Measurements from ENCODE around the gene RIPPLY3. TPM values are rescaled to one million over a fixed set of nuclear protein-coding genes. Genes with fewer than 3 reads are reported as not detected.

Gene RIPPLY3
- total and polyA plus RNA-seq, 2 experiments from 2014 or later = 2.5 to 2.8 TPM

DNA sequence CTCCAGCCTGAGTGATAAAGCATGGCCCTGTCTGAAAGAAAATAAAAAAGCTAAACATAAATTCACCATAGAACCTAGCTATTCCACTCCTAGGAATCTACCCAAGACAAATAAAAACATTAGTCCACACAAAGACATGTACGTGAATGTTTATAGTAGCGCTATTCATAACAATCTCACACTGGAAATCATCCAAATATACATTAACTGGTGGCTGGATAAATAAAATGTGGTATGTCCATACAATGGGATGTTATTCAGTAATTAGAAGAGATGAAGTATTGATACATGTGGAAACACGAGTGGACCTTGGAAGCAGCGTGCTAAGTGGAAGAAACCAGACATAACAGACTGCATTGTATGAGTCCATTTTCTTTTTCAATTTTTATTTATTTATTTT is 29.7 kb downstream of the RIPPLY3 start:
- no peaks in the 10 kb centered on the region for H3K36me3 ChIP-seq (ENCODE audit: insufficient read depth)
- DNase-seq (ENCODE audit: low spot score) = no peak
- no peaks in the 10 kb centered on the region for H3K79me2 ChIP-seq (replicated peaks; ENCODE audit: insufficient read depth)
- no peak overlapping the region for H3K27ac ChIP-seq (ENCODE audit: low read depth)
- H3K27me3 ChIP-seq (ENCODE audit: insufficient read depth) = peaks cover 49% of the 10 kb centered on the region
- H3K9me3 Mint-ChIP-seq = no peaks in the 10 kb centered on the region
- H3K4me1 ChIP-seq (ENCODE audit: insufficient read depth) = peaks cover 4% of the 10 kb centered on the region; the same call in 1 of the 2 replicates
- H3K36me3 Mint-ChIP-seq (ENCODE audit: low read depth) = no peaks in the 10 kb centered on the region
- no peaks in the 10 kb centered on the region for H4K20me1 ChIP-seq (replicated peaks; ENCODE audit: insufficient read depth)
- no peak overlapping the region for H3K27ac Mint-ChIP-seq
- H3K4me3 ChIP-seq = no peak overlapping the region
- no peaks in the 10 kb centered on the region for H3K9me2 ChIP-seq (ENCODE audit: insufficient read depth)
- H3K27me3 Mint-ChIP-seq (ENCODE audit: insufficient read depth, low read depth, poor library complexity) = peaks cover 20% of the 10 kb centered on the region
- no peak for TF ChIP-seq EZH2phosphoT487 (IDR thresholded peaks at IDR 0.05; ENCODE audit: unreplicated experiment)
- TF ChIP-seq, protein P1, sequence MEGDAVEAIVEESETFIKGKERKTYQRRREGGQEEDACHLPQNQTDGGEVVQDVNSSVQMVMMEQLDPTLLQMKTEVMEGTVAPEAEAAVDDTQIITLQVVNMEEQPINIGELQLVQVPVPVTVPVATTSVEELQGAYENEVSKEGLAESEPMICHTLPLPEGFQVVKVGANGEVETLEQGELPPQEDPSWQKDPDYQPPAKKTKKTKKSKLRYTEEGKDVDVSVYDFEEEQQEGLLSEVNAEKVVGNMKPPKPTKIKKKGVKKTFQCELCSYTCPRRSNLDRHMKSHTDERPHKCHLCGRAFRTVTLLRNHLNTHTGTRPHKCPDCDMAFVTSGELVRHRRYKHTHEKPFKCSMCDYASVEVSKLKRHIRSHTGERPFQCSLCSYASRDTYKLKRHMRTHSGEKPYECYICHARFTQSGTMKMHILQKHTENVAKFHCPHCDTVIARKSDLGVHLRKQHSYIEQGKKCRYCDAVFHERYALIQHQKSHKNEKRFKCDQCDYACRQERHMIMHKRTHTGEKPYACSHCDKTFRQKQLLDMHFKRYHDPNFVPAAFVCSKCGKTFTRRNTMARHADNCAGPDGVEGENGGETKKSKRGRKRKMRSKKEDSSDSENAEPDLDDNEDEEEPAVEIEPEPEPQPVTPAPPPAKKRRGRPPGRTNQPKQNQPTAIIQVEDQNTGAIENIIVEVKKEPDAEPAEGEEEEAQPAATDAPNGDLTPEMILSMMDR (conservative IDR thresholded peaks at IDR 0.05; ENCODE audit: low read depth in 2 of 2) = no peak
- TF ChIP-seq, protein P2, sequence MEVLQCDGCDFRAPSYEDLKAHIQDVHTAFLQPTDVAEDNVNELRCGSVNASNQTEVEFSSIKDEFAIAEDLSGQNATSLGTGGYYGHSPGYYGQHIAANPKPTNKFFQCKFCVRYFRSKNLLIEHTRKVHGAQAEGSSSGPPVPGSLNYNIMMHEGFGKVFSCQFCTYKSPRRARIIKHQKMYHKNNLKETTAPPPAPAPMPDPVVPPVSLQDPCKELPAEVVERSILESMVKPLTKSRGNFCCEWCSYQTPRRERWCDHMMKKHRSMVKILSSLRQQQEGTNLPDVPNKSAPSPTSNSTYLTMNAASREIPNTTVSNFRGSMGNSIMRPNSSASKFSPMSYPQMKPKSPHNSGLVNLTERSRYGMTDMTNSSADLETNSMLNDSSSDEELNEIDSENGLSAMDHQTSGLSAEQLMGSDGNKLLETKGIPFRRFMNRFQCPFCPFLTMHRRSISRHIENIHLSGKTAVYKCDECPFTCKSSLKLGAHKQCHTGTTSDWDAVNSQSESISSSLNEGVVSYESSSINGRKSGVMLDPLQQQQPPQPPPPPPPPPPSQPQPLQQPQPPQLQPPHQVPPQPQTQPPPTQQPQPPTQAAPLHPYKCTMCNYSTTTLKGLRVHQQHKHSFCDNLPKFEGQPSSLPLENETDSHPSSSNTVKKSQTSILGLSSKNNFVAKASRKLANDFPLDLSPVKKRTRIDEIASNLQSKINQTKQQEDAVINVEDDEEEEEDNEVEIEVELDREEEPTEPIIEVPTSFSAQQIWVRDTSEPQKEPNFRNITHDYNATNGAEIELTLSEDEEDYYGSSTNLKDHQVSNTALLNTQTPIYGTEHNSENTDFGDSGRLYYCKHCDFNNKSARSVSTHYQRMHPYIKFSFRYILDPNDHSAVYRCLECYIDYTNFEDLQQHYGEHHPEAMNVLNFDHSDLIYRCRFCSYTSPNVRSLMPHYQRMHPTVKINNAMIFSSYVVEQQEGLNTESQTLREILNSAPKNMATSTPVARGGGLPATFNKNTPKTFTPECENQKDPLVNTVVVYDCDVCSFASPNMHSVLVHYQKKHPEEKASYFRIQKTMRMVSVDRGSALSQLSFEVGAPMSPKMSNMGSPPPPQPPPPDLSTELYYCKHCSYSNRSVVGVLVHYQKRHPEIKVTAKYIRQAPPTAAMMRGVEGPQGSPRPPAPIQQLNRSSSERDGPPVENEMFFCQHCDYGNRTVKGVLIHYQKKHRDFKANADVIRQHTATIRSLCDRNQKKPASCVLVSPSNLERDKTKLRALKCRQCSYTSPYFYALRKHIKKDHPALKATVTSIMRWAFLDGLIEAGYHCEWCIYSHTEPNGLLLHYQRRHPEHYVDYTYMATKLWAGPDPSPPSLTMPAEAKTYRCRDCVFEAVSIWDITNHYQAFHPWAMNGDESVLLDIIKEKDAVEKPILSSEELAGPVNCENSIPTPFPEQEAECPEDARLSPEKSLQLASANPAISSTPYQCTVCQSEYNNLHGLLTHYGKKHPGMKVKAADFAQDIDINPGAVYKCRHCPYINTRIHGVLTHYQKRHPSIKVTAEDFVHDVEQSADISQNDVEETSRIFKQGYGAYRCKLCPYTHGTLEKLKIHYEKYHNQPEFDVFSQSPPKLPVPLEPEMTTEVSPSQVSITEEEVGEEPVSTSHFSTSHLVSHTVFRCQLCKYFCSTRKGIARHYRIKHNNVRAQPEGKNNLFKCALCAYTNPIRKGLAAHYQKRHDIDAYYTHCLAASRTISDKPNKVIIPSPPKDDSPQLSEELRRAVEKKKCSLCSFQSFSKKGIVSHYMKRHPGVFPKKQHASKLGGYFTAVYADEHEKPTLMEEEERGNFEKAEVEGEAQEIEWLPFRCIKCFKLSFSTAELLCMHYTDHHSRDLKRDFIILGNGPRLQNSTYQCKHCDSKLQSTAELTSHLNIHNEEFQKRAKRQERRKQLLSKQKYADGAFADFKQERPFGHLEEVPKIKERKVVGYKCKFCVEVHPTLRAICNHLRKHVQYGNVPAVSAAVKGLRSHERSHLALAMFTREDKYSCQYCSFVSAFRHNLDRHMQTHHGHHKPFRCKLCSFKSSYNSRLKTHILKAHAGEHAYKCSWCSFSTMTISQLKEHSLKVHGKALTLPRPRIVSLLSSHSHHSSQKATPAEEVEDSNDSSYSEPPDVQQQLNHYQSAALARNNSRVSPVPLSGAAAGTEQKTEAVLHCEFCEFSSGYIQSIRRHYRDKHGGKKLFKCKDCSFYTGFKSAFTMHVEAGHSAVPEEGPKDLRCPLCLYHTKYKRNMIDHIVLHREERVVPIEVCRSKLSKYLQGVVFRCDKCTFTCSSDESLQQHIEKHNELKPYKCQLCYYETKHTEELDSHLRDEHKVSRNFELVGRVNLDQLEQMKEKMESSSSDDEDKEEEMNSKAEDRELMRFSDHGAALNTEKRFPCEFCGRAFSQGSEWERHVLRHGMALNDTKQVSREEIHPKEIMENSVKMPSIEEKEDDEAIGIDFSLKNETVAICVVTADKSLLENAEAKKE (CRISPR knock-in tag; IDR thresholded peaks at IDR 0.05) = no peak
- no peak for TF ChIP-seq ZNF114 (CRISPR knock-in tag; IDR thresholded peaks at IDR 0.05)
- TF ChIP-seq, protein P3, sequence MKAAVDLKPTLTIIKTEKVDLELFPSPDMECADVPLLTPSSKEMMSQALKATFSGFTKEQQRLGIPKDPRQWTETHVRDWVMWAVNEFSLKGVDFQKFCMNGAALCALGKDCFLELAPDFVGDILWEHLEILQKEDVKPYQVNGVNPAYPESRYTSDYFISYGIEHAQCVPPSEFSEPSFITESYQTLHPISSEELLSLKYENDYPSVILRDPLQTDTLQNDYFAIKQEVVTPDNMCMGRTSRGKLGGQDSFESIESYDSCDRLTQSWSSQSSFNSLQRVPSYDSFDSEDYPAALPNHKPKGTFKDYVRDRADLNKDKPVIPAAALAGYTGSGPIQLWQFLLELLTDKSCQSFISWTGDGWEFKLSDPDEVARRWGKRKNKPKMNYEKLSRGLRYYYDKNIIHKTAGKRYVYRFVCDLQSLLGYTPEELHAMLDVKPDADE (IDR thresholded peaks at IDR 0.05) = no peak
- TF ChIP-seq NANOG (IDR thresholded peaks at IDR 0.05; ENCODE audit: borderline replicate concordance) = no peak
- TF ChIP-seq, protein P4, sequence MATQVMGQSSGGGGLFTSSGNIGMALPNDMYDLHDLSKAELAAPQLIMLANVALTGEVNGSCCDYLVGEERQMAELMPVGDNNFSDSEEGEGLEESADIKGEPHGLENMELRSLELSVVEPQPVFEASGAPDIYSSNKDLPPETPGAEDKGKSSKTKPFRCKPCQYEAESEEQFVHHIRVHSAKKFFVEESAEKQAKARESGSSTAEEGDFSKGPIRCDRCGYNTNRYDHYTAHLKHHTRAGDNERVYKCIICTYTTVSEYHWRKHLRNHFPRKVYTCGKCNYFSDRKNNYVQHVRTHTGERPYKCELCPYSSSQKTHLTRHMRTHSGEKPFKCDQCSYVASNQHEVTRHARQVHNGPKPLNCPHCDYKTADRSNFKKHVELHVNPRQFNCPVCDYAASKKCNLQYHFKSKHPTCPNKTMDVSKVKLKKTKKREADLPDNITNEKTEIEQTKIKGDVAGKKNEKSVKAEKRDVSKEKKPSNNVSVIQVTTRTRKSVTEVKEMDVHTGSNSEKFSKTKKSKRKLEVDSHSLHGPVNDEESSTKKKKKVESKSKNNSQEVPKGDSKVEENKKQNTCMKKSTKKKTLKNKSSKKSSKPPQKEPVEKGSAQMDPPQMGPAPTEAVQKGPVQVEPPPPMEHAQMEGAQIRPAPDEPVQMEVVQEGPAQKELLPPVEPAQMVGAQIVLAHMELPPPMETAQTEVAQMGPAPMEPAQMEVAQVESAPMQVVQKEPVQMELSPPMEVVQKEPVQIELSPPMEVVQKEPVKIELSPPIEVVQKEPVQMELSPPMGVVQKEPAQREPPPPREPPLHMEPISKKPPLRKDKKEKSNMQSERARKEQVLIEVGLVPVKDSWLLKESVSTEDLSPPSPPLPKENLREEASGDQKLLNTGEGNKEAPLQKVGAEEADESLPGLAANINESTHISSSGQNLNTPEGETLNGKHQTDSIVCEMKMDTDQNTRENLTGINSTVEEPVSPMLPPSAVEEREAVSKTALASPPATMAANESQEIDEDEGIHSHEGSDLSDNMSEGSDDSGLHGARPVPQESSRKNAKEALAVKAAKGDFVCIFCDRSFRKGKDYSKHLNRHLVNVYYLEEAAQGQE (IDR thresholded peaks at IDR 0.05; ENCODE audit: unreplicated experiment) = no peak
- no peak for TF ChIP-seq ZNF331 (CRISPR knock-in tag; IDR thresholded peaks at IDR 0.05; ENCODE audit: low read depth)
- no peak for TF ChIP-seq STAT1 (IDR thresholded peaks at IDR 0.05; ENCODE audit: unreplicated experiment)
- TF ChIP-seq POLR2AphosphoS5 (IDR thresholded peaks at IDR 0.05; ENCODE audit: low read depth) = no peak
- H3K4me3 Mint-ChIP-seq = no peak overlapping the region
- peaks cover 5% of the 10 kb centered on the region for H3K4me1 Mint-ChIP-seq
- H2AFZ ChIP-seq = no peak overlapping the region
- H3F3A ChIP-seq (replicated peaks; ENCODE audit: low read depth) = no peaks in the 10 kb centered on the region
- ATAC-seq = no peak
- H3K4me2 ChIP-seq = no peak overlapping the region

Measured in GM23338 (cell line).